ENCODE data around the gene GORASP2.

GRCh38 chr2:170944545-170944944 is 15.5 kb downstream of the GORASP2 start:
- no peak for TF ChIP-seq CTCF (IDR thresholded peaks at IDR 0.05; ENCODE audit: low read length)
- no peak for TF ChIP-seq EZH2 (IDR thresholded peaks at IDR 0.05; ENCODE audit: borderline replicate concordance, low read length)

Data from OCI-LY1 (cell line).